A549 (cell line): ENCODE data around the gene RAP2A.

Experiments
- CHD2 ChIP-seq: fragments of 150-350 bp; IDR thresholded peaks from 2 replicates; pipeline ENCODE4 v1.6.1; 2014; ENCODE audit warnings: low read length; ENCODE audit not compliant: partially characterized antibody
- CHD4 ChIP-seq: fragments of 200-600 bp; sonication (generic); IDR thresholded peaks from 2 replicates; pipeline ENCODE4 v1.6.1; 2016; ENCODE audit warnings: antibody characterized with exemption, mild to moderate bottlenecking, borderline replicate concordance
- EP300 ChIP-seq, 2 experiments: fragments of >200 bp; sonication (Bioruptor Twin); formaldehyde crosslinking; IDR thresholded peaks; 2 replicates in 1 of 2; 3 replicates in 1 of 2; pipeline ENCODE4 v1.6.1; 2016 to 2017
- KDM1A ChIP-seq: fragments of 200-600 bp; sonication (generic); IDR thresholded peaks from 2 replicates; pipeline ENCODE4 v1.6.1; 2016; ENCODE audit warnings: low read depth, mild to moderate bottlenecking
- MAZ ChIP-seq: fragments of 150-350 bp; IDR thresholded peaks from 2 replicates; pipeline ENCODE4 v1.6.1; 2014; ENCODE audit warnings: antibody characterized with exemption, low read depth, low read length, borderline replicate concordance
- NPAS2 ChIP-seq: fragments of 250-450 bp; sonication (Bioruptor Pico); IDR thresholded peaks from 2 replicates; pipeline ENCODE4 v1.8.0; 2022; ENCODE audit warnings: mild to moderate bottlenecking, moderate library complexity, borderline replicate concordance
- NR3C1 ChIP-seq: fragments of >200 bp; sonication (Bioruptor Twin); formaldehyde crosslinking; IDR thresholded peaks from 3 replicates; pipeline ENCODE4 v1.6.1; 2017
- PHF8 ChIP-seq: fragments of 200-600 bp; sonication (generic); IDR thresholded peaks from 2 replicates; pipeline ENCODE4 v1.6.1; 2016; ENCODE audit warnings: low read depth, mild to moderate bottlenecking, antibody characterized with exemption, moderate library complexity, borderline replicate concordance
- POLR2A ChIP-seq: IDR thresholded peaks from 2 replicates; pipeline ENCODE4 v1.6.1; 2012; ENCODE audit warnings: mild to moderate bottlenecking, low read length
- POLR2AphosphoS2 ChIP-seq: conservative IDR thresholded peaks from 2 replicates; pipeline ENCODE4 v1.6.1; 2012; ENCODE audit warnings: low read length, improper control_type of control experiment, inconsistent platforms
- TF ChIP-seq, protein P1 (sequence below): fragments of >200 bp; sonication (Bioruptor Twin); formaldehyde crosslinking; IDR thresholded peaks from 3 replicates; pipeline ENCODE4 v1.5.1; 2016
- TF ChIP-seq, protein P2 (sequence below): fragments of 200-600 bp; sonication (generic); IDR thresholded peaks from 2 replicates; pipeline ENCODE4 v1.6.1; 2016; ENCODE audit warnings: antibody characterized with exemption, mild to moderate bottlenecking, moderate library complexity
- TF ChIP-seq, protein P3 (sequence below): fragments of 450-650 bp; IDR thresholded peaks from 2 replicates; pipeline ENCODE4 v1.6.1; 2014; ENCODE audit warnings: antibody characterized with exemption

DNA sequence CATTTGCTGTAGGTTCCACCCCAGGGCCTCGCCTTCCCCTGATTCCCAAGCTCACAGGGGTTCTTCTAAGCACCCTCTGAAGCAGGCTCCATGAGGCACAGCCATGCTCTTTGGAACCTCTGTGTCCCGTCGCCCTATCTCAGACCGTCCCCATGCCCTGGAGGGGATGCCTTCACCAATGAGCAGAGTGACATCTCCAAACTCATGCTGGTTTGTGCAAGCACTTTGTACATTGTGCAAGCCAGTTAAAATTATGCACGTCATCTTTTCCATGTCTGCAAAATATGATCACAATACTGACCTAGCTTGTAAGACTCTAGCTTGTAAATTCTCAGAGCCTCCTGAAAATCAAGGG, 46.5 kb upstream of the RAP2A start:
- no peak for TF ChIP-seq MAZ
- TF ChIP-seq, protein P1, sequence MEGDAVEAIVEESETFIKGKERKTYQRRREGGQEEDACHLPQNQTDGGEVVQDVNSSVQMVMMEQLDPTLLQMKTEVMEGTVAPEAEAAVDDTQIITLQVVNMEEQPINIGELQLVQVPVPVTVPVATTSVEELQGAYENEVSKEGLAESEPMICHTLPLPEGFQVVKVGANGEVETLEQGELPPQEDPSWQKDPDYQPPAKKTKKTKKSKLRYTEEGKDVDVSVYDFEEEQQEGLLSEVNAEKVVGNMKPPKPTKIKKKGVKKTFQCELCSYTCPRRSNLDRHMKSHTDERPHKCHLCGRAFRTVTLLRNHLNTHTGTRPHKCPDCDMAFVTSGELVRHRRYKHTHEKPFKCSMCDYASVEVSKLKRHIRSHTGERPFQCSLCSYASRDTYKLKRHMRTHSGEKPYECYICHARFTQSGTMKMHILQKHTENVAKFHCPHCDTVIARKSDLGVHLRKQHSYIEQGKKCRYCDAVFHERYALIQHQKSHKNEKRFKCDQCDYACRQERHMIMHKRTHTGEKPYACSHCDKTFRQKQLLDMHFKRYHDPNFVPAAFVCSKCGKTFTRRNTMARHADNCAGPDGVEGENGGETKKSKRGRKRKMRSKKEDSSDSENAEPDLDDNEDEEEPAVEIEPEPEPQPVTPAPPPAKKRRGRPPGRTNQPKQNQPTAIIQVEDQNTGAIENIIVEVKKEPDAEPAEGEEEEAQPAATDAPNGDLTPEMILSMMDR, result no peak
- TF ChIP-seq POLR2AphosphoS2, result no peak
- TF ChIP-seq NR3C1, result no peak
- no peak for TF ChIP-seq CHD2
- TF ChIP-seq CHD4, result no peak
- TF ChIP-seq, protein P2, sequence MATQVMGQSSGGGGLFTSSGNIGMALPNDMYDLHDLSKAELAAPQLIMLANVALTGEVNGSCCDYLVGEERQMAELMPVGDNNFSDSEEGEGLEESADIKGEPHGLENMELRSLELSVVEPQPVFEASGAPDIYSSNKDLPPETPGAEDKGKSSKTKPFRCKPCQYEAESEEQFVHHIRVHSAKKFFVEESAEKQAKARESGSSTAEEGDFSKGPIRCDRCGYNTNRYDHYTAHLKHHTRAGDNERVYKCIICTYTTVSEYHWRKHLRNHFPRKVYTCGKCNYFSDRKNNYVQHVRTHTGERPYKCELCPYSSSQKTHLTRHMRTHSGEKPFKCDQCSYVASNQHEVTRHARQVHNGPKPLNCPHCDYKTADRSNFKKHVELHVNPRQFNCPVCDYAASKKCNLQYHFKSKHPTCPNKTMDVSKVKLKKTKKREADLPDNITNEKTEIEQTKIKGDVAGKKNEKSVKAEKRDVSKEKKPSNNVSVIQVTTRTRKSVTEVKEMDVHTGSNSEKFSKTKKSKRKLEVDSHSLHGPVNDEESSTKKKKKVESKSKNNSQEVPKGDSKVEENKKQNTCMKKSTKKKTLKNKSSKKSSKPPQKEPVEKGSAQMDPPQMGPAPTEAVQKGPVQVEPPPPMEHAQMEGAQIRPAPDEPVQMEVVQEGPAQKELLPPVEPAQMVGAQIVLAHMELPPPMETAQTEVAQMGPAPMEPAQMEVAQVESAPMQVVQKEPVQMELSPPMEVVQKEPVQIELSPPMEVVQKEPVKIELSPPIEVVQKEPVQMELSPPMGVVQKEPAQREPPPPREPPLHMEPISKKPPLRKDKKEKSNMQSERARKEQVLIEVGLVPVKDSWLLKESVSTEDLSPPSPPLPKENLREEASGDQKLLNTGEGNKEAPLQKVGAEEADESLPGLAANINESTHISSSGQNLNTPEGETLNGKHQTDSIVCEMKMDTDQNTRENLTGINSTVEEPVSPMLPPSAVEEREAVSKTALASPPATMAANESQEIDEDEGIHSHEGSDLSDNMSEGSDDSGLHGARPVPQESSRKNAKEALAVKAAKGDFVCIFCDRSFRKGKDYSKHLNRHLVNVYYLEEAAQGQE, result no peak
- TF ChIP-seq POLR2A, result no peak
- no peak for TF ChIP-seq PHF8
- no peak for TF ChIP-seq EP300 (IDR thresholded peaks at IDR 0.05)
- no peak for TF ChIP-seq KDM1A
- TF ChIP-seq, protein P3, sequence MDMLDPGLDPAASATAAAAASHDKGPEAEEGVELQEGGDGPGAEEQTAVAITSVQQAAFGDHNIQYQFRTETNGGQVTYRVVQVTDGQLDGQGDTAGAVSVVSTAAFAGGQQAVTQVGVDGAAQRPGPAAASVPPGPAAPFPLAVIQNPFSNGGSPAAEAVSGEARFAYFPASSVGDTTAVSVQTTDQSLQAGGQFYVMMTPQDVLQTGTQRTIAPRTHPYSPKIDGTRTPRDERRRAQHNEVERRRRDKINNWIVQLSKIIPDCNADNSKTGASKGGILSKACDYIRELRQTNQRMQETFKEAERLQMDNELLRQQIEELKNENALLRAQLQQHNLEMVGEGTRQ, result no peak
- no peak for TF ChIP-seq NPAS2 (CRISPR knock-in tag)
